GF-D8 (cell line): ENCODE results near the gene SCN7A.
"Not testable (repeated sequence)": the region's sequence is repeated elsewhere in the genome, so short reads cannot be mapped to it uniquely, and the experiment has no call there.

ENCODE experiments used
- DNase-seq: peaks from one replicate; lab custom pipeline; 2025; lab: John Stamatoyannopoulos, UW

Gene SCN7A

DNA sequence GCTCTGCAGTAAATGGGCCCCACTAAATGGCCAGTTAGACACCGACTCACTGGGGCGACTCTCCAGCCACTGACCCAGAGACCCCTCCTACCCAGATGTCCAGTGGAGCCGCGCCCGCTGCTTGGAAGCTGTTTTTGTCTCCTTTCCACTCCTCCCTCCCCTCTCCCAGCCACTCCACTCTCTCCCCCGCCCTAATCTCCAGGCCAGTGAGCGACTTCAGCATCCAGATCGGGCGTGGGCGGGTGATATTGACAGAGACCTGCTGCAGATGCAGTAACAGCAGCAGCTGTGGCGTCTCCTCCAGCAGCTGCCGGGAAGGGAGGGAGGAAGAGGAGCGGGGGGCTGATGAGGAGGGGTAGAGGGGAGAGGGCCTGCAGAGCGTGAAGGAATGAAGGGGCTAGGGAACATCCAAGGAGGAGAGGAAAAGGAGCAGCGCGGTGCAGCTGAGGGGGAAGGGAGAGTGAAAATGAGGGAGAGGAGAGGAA is at the start of gene SCN7A:
SCN7A (minus strand) TSS at position 110 of the 485 bp plus-strand sequence. CDS start 16,553 bp downstream, outside the sequence.
- DNase-seq: no peak

- DNase-seq: no peak
Observed at GRCh38 chr2:166539340-166540162, 45.5 kb upstream of the SCN7A start.

GRCh38 chr2:166536111-166536510 is 42.1 kb upstream of the SCN7A start:
- DNase-seq: no peak

- DNase-seq: no peak
Observed at GRCh38 chr2:166521155-166521554, 27.1 kb upstream of the SCN7A start.

- no peak for DNase-seq
Observed at GRCh38 chr2:166520604-166521003, 26.6 kb upstream of the SCN7A start.

DNA sequence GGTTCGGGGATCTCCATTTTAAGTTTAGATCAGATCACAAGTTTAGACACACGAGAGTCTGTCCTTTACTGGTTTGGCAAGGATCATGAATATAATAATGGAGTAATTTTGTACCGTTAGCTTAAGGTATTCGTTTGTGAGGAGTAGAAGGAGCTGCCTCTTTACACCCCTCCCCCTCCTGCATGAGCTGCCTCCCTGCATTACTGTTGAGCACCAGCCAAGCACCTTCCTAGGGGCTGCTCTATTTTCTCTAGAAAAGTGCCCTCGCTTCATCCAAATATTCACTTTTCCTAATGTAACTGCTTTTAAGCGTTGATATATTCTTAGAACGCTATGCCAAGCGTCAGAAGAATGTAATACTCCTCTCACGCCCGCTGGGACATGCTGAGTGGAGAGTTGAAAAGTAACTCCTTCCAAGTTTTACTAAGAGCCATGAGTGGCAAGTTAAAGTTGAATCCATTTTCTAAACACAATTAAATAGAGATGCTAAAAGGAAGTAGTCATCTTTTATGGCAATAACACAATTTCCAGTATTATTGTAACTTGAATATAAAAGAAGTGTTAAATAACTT is 25.4 kb upstream of the SCN7A start:
- no peak for DNase-seq

DNA sequence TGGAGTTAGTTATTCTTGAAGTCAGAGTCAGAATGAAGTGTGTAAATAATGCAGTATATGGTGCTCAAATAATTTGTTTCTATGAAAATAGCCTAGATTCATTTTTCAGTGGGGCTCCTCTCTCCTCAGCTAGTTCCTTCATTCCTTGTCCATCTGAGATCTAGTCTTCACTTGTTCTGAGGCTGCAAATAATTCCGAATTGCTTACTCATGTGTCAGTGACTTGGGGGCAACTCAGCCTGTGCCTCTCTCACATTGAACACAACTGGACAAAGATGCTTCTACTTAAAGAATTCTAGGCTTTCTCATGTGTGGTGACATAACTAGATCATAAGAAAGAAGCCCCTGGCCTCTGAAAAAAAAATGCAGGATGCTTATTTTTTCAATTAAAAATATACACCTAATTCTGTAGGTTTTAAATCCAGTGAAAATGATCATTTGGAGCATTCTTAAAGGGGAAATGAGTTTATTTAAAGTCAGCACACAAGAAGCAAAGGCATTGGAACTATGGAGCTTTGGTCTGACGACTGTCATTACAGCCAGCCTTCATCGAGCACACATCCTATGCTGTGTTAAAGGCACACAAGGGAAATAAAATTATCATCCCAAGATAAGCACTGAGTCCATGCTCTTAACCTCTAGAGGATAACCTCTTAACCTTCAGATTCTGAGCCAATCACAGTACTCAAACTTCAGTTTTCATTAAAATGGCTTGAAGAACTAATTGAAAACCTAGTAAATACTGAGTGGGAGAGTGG is 24.8 kb upstream of the SCN7A start:
- DNase-seq: no peak

- no peak for DNase-seq
Observed at GRCh38 chr2:166517533-166518061, 23.5 kb upstream of the SCN7A start.

DNA sequence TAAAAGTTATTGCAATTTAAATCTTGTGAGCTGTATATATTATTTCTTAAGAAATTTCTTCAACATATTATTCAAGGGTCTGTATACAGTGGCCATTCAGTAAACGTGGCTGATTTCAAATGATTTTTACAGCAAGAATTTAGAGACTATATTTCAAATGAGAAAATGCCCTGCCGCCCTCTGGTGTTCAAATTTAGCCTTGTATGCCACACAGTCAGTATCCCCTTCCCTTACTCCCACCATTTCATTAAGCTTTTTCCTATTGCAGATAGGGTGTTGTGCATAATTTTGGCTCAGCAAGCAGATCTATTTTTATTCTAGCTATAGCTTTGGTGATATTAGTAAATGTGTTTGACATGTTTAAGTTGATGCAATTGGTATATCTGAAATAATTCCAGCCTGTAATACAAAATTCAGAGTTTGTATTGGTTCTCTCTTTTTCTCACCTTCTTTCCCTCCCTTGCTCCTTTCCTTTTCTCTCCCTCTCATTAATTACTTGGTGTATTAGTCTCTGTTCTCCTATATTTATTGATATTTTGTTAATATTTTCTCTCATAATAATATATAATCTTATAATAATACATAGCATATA is 22.8 kb upstream of the SCN7A start:
- no peak for DNase-seq

- DNase-seq: no peak
Observed at GRCh38 chr2:166513952-166514351, 19.9 kb upstream of the SCN7A start.

DNA sequence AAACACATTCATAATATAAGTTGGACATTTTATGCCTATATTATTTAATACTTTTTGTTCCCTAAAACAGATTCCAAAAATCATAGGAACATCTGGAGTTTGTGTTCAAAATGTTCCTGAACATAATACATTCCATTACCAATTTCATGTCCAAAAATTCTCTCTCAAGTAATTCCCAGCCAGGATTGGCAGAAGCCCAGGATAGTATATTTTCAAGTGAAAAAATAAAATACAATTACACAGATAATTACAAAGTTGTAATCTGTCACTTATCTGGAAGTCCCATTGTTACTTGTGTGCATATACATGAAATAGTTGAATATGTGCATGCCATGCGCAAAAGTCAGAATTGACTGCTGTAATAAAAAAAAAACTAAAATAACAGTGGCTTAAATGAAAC is 5.2 kb upstream of the SCN7A start:
- no peak for DNase-seq

DNA sequence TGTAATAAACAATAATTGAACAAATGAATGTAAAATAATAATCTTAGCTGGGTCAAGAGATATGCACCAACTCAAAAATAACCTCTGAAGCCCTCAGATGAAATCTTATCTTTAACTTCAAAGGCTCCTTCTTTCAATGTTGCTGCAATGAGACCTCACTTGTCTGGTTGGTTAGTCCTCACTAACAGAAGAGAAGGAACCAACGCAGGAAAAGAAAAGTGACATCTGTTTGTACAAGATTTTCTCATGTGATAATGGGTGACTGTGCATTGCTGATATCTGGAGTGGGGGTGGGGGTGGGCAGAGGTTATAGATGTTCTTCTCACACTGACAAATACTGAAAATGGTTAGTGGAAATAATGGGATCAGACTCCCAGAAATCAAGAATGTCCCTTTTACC is 2.6 kb downstream of the SCN7A start:
- DNase-seq: no peak

DNA sequence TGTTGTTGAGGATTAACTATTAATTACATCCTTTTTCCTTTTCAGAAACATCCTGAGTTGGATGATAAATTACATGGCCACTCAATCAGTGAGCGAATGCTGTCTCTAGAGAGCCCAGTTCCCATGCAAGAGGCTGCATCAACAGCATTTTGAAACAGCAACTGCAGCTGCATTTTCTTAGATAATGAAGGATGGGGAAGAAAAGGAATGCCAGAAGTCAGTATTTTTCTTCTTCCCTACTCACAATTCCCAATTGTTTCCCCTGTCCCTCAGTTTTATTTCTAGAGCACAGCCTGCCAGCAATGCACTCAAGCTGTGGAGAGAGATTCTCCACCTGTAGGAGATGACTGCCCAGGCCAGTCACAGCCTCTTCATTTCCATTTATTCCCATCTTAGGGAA is 6.9 kb downstream of the SCN7A start:
- DNase-seq: no peak

- DNase-seq: no peak
Observed at GRCh38 chr2:166485558-166486178, 8.4 kb downstream of the SCN7A start.

GRCh38 chr2:166472332-166472731 is 21.7 kb downstream of the SCN7A start:
- no peak for DNase-seq

GRCh38 chr2:166468124-166469024 is 25.7 kb downstream of the SCN7A start:
- peak; percentile 44 for DNase-seq

DNA sequence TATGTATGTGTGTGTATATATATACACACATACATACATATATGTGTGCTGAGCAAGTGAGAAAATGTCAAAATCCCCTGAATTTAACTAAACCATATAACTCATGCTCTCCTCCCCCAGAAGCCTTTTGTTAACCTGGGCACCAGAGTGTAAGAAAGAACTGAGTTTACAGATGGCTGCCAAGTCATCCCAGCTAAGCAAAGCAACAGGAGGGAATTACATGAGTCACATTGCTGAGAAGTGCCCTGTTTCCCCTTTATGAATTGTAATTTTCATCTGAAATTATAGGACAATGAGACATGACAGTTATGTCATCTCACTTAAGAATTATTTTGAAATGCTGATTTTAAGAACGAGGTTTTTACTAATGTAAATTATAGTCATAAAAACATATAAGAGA is 29.9 kb downstream of the SCN7A start:
- DNase-seq: no peak

- no peak for DNase-seq
Observed at GRCh38 chr2:166463640-166464039, 30.4 kb downstream of the SCN7A start.

DNA sequence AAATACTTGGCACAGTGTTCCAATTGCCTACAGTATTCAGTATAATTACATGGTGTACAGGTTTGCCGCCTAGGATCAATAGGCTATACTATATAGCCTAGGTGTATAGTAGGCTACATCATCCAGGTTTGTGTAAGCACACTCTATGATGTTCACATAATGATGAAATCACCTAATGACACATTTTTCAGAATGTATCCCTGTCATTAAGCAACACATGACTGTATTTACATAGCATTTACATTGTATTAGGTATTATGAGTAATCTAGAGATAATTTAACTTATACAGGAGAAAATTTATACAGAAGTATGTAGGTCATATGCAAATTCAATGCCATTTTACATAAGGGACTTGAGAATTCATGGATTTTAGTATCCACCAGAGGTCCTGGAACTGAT is 35.4 kb downstream of the SCN7A start:
- no peak for DNase-seq

GRCh38 chr2:166455823-166456222 is 38.2 kb downstream of the SCN7A start:
- not testable (repeated sequence) for DNase-seq
